ENCODE results near the gene IL1RN. TPM values are rescaled to one million over a fixed set of nuclear protein-coding genes. Genes with fewer than 3 reads are reported as not detected.

IL1RN gene
- total RNA-seq, 1 donor from 2014 or later = not detected

GRCh38 chr2:113149553-113150257 lies 22.3 kb downstream of the IL1RN start:
- Mint-ChIP-seq H3K9me3 (ENCODE audit: unreplicated experiment) (peaks cover 4% of the 10 kb centered on the region), H3K36me3 (ENCODE audit: low read depth, unreplicated experiment) (no peaks in the 10 kb centered on the region), H3K27ac (ENCODE audit: unreplicated experiment) (no peak overlapping the region), H3K4me1 (ENCODE audit: low read depth, unreplicated experiment) (no peaks in the 10 kb centered on the region), H3K4me3 (ENCODE audit: unreplicated experiment) (no peak overlapping the region), H3K27me3 (ENCODE audit: low read depth, unreplicated experiment) (peaks cover 2% of the 10 kb centered on the region)
- Histone ChIP-seq H3K27ac (ENCODE audit: low read depth, low read length) (no peak overlapping the region), H3K36me3 (ENCODE audit: insufficient read depth, low read length) (no peaks in the 10 kb centered on the region), H4K20me1 (ENCODE audit: insufficient read depth, low read length) (no peaks in the 10 kb centered on the region), H3K4me3 (ENCODE audit: insufficient read depth, low read depth, low read length) (no peak overlapping the region), H3K27me3 (ENCODE audit: insufficient read depth, low read length) (no peaks in the 10 kb centered on the region), H3K4me2 (ENCODE audit: low read length) (no peak overlapping the region), H3K9ac (ENCODE audit: low read length) (no peak overlapping the region), H3K4me1 (ENCODE audit: insufficient read depth, low read length) (peaks cover 4% of the 10 kb centered on the region), H3K79me2 (ENCODE audit: insufficient read depth, low read length) (no peaks in the 10 kb centered on the region), H3K9me3 (ENCODE audit: insufficient read depth, low read depth, low read length) (no peaks in the 10 kb centered on the region), H2AFZ (ENCODE audit: low read depth, low read length) (no peak overlapping the region)
- DNase-seq (ENCODE audit: low read depth) = no peak
- no peak for FAIRE-seq
- no peak for TF ChIP-seq EZH2 (IDR thresholded peaks at IDR 0.05; ENCODE audit: insufficient read depth, low read length)
- TF ChIP-seq CTCF (IDR thresholded peaks at IDR 0.05; ENCODE audit: insufficient read depth, low read depth, low read length) = no peak

- H3K27me3 ChIP-seq (ENCODE audit: insufficient read depth, low read length) = no peaks in the 10 kb centered on the region
- no peaks in the 10 kb centered on the region for H3K36me3 ChIP-seq (ENCODE audit: insufficient read depth, low read length)
- no peaks in the 10 kb centered on the region for H3K79me2 ChIP-seq (ENCODE audit: insufficient read depth, low read length)
- H3K9me3 Mint-ChIP-seq (ENCODE audit: unreplicated experiment) = peaks cover 4% of the 10 kb centered on the region
- H3K4me2 ChIP-seq (ENCODE audit: low read length) = no peak overlapping the region
- H3K27ac Mint-ChIP-seq (ENCODE audit: unreplicated experiment) = no peak overlapping the region
- peaks cover 3% of the 10 kb centered on the region for H3K27me3 Mint-ChIP-seq (ENCODE audit: low read depth, unreplicated experiment)
- no peak for TF ChIP-seq CTCF (IDR thresholded peaks at IDR 0.05; ENCODE audit: insufficient read depth, low read depth, low read length)
- TF ChIP-seq EZH2 (IDR thresholded peaks at IDR 0.05; ENCODE audit: insufficient read depth, low read length) = no peak
- H2AFZ ChIP-seq (ENCODE audit: low read depth, low read length) = no peak overlapping the region
- H3K4me3 Mint-ChIP-seq (ENCODE audit: unreplicated experiment) = no peak overlapping the region
- no peaks in the 10 kb centered on the region for H3K36me3 Mint-ChIP-seq (ENCODE audit: low read depth, unreplicated experiment)
- H3K4me1 Mint-ChIP-seq (ENCODE audit: low read depth, unreplicated experiment) = no peaks in the 10 kb centered on the region
- H3K9ac ChIP-seq (ENCODE audit: low read length) = no peak overlapping the region
- H3K4me3 ChIP-seq (ENCODE audit: insufficient read depth, low read depth, low read length) = no peak overlapping the region
- no peak overlapping the region for H3K27ac ChIP-seq (ENCODE audit: low read depth, low read length)
- no peaks in the 10 kb centered on the region for H4K20me1 ChIP-seq (ENCODE audit: insufficient read depth, low read length)
- H3K4me1 ChIP-seq (ENCODE audit: insufficient read depth, low read length) = peaks cover 4% of the 10 kb centered on the region
- no peaks in the 10 kb centered on the region for H3K9me3 ChIP-seq (ENCODE audit: insufficient read depth, low read depth, low read length)
- DNase-seq (ENCODE audit: low read depth) (no peak), FAIRE-seq (no peak)
Measured at GRCh38 chr2:113150258-113150601, 22.8 kb downstream of the IL1RN start.

GRCh38 chr2:113155331-113155730 lies 27.9 kb downstream of the IL1RN start:
- H3K27me3 ChIP-seq (ENCODE audit: insufficient read depth, low read length) = no peaks in the 10 kb centered on the region
- no peak for FAIRE-seq
- peaks cover 20% of the 10 kb centered on the region for H3K4me1 ChIP-seq (ENCODE audit: insufficient read depth, low read length)
- H3K36me3 ChIP-seq (ENCODE audit: insufficient read depth, low read length) = no peaks in the 10 kb centered on the region
- H3K79me2 ChIP-seq (ENCODE audit: insufficient read depth, low read length) = no peaks in the 10 kb centered on the region
- no peak overlapping the region for H3K27ac ChIP-seq (ENCODE audit: low read depth, low read length)
- Mint-ChIP-seq H3K27ac (ENCODE audit: unreplicated experiment) (no peak overlapping the region), H3K4me1 (ENCODE audit: low read depth, unreplicated experiment) (peaks cover 8% of the 10 kb centered on the region), H3K36me3 (ENCODE audit: low read depth, unreplicated experiment) (no peaks in the 10 kb centered on the region), H3K27me3 (ENCODE audit: low read depth, unreplicated experiment) (peaks cover 12% of the 10 kb centered on the region), H3K9me3 (ENCODE audit: unreplicated experiment) (no peaks in the 10 kb centered on the region), H3K4me3 (ENCODE audit: unreplicated experiment) (no peak overlapping the region)
- no peak overlapping the region for H3K9ac ChIP-seq (ENCODE audit: low read length)
- no peak overlapping the region for H3K4me2 ChIP-seq (ENCODE audit: low read length)
- no peaks in the 10 kb centered on the region for H3K9me3 ChIP-seq (ENCODE audit: insufficient read depth, low read depth, low read length)
- TF ChIP-seq CTCF (IDR thresholded peaks at IDR 0.05; ENCODE audit: insufficient read depth, low read depth, low read length) = no peak
- TF ChIP-seq EZH2 (IDR thresholded peaks at IDR 0.05; ENCODE audit: insufficient read depth, low read length) = no peak
- DNase-seq (ENCODE audit: low read depth) = no peak
- no peak overlapping the region for H2AFZ ChIP-seq (ENCODE audit: low read depth, low read length)
- H3K4me3 ChIP-seq (ENCODE audit: insufficient read depth, low read depth, low read length) = no peak overlapping the region
- H4K20me1 ChIP-seq (ENCODE audit: insufficient read depth, low read length) = no peaks in the 10 kb centered on the region
